Measurements from ENCODE around the gene TBCD.

- TF ChIP-seq CTCF (IDR thresholded peaks at IDR 0.05) (no peak), POLR2AphosphoS5 (IDR thresholded peaks at IDR 0.05) (no peak)
Measured at GRCh38 chr17:82894389-82894788, 142.5 kb downstream of the TBCD start.
